22Rv1 (cell line): ENCODE measurements around the gene GLRA2.
"Not testable (repeated sequence)": the region's sequence is repeated elsewhere in the genome, so short reads cannot be mapped to it uniquely, and the experiment has no call there.

ENCODE experiments used
- H3K27ac ChIP-seq: fragments of 450-650 bp; 2 replicates; pipeline ENCODE4 v1.5.1; 2017
- CTCF ChIP-seq: fragments of 450-650 bp; IDR thresholded peaks from 2 replicates; pipeline ENCODE4 v1.5.1; 2017; ENCODE audit warnings: mild to moderate bottlenecking
- ZFX ChIP-seq: fragments of 450-650 bp; IDR thresholded peaks from 2 replicates; pipeline ENCODE4 v1.6.1; 2017; ENCODE audit warnings: antibody characterized with exemption, borderline replicate concordance

Gene GLRA2

GRCh38 chrX:14676431-14676830, 147.1 kb downstream of the GLRA2 start:
- no peak for TF ChIP-seq CTCF
- H3K27ac ChIP-seq: no peak overlapping the region

- not testable (repeated sequence) for H3K27ac ChIP-seq
These were observed 159.0 kb downstream of the GLRA2 start for GRCh38 chrX:14688331-14688730.

GRCh38 chrX:14690553-14690952, 161.2 kb downstream of the GLRA2 start:
- TF ChIP-seq ZFX (no peak), CTCF (no peak)
- H3K27ac ChIP-seq: no peak overlapping the region

GRCh38 chrX:14694611-14695010, 165.3 kb downstream of the GLRA2 start:
- no peak for TF ChIP-seq ZFX
- TF ChIP-seq CTCF: no peak
- H3K27ac ChIP-seq: no peak overlapping the region

- no peak overlapping the region for H3K27ac ChIP-seq
- TF ChIP-seq ZFX (no peak), CTCF (peak; percentile 79)
These were observed 168.1 kb downstream of the GLRA2 start for GRCh38 chrX:14697451-14697850.

GRCh38 chrX:14698790-14699189, 169.5 kb downstream of the GLRA2 start:
- TF ChIP-seq ZFX: no peak
- TF ChIP-seq CTCF: no peak
- H3K27ac ChIP-seq: no peak overlapping the region

GRCh38 chrX:14700982-14701381, 171.6 kb downstream of the GLRA2 start:
- H3K27ac ChIP-seq: no peak overlapping the region
- TF ChIP-seq ZFX (no peak), CTCF (no peak)

GRCh38 chrX:14702145-14702544, 172.8 kb downstream of the GLRA2 start:
- TF ChIP-seq CTCF (no peak), ZFX (no peak)
- no peak overlapping the region for H3K27ac ChIP-seq
